H9 (cell line): ENCODE results near the gene POLN. TPM values are rescaled to one million over a fixed set of nuclear protein-coding genes. Genes with fewer than 3 reads are reported as not detected.

Experiments
- DNase-seq: peaks from one replicate; pipeline ENCODE4 v3.0.0-alpha.2; 2017
- H2AFZ ChIP-seq: one replicate; pipeline ENCODE4 v1.6.1; 2013; ENCODE audit warnings: mild to moderate bottlenecking, low read length, control low read depth, moderate library complexity
- H2AK5ac ChIP-seq: 2 replicates; pipeline ENCODE4 v1.6.1; 2013; ENCODE audit warnings: low read length, control low read depth, mixed read lengths; ENCODE audit not compliant: insufficient read length
- H2BK120ac ChIP-seq: one replicate; pipeline ENCODE4 v1.6.1; 2013; ENCODE audit warnings: low read depth, mild to moderate bottlenecking, low read length, control low read depth, inconsistent platforms; ENCODE audit not compliant: poor library complexity, severe bottlenecking
- H2BK12ac ChIP-seq: 2 replicates; pipeline ENCODE4 v1.6.1; 2013; ENCODE audit warnings: low read length, control low read depth, mixed read lengths, low read depth; ENCODE audit not compliant: insufficient read length
- H2BK15ac ChIP-seq: 2 replicates; pipeline ENCODE4 v1.6.1; 2013; ENCODE audit warnings: low read depth, low read length, control low read depth
- H2BK20ac ChIP-seq: one replicate; pipeline ENCODE4 v1.6.1; 2013; ENCODE audit warnings: low read depth, mild to moderate bottlenecking, low read length, control low read depth, inconsistent platforms; ENCODE audit not compliant: poor library complexity, severe bottlenecking
- H2BK5ac ChIP-seq: 2 replicates; pipeline ENCODE4 v1.6.1; 2013; ENCODE audit warnings: low read length, control low read depth, mixed read lengths; ENCODE audit not compliant: insufficient read length
- H3K14ac ChIP-seq: 2 replicates; pipeline ENCODE4 v1.6.1; 2013; ENCODE audit warnings: low read length, control low read depth; ENCODE audit not compliant: insufficient read depth
- H3K18ac ChIP-seq: 2 replicates; pipeline ENCODE4 v1.6.1; 2013; ENCODE audit warnings: low read depth, mild to moderate bottlenecking, mixed read lengths, low read length, control low read depth; ENCODE audit not compliant: insufficient read length
- H3K23ac ChIP-seq: 2 replicates; pipeline ENCODE4 v1.6.1; 2013; ENCODE audit warnings: low read length, control low read depth, mixed read lengths, low read depth; ENCODE audit not compliant: insufficient read length
- H3K23me2 ChIP-seq: 2 replicates; pipeline ENCODE4 v1.6.1; 2013; ENCODE audit warnings: low read depth, mild to moderate bottlenecking, mixed read lengths, low read length, control low read depth; ENCODE audit not compliant: insufficient read length, poor library complexity, severe bottlenecking
- H3K27ac ChIP-seq: 2 replicates; pipeline ENCODE4 v1.5.1; 2013; ENCODE audit warnings: low read length, control low read depth, mixed read lengths, low read depth; ENCODE audit not compliant: insufficient read length
- H3K27me3 ChIP-seq: 2 replicates; pipeline ENCODE4 v1.6.1; 2013; ENCODE audit warnings: low read length, control low read depth, inconsistent platforms; ENCODE audit not compliant: insufficient read depth
- H3K4ac ChIP-seq: 2 replicates; pipeline ENCODE4 v1.6.1; 2013; ENCODE audit warnings: low read depth, mild to moderate bottlenecking, control low read depth, inconsistent platforms, low read length, moderate library complexity
- H3K4me1 ChIP-seq: 2 replicates; pipeline ENCODE4 v1.6.1; 2013; ENCODE audit warnings: low read length, control low read depth, inconsistent platforms; ENCODE audit not compliant: insufficient read depth
- H3K4me2 ChIP-seq: 2 replicates; pipeline ENCODE4 v1.6.1; 2013; ENCODE audit warnings: low read length, control low read depth, mixed read lengths; ENCODE audit not compliant: insufficient read length, insufficient read depth
- H3K56ac ChIP-seq: 2 replicates; pipeline ENCODE4 v1.6.1; 2013; ENCODE audit warnings: low read depth, mild to moderate bottlenecking, mixed read lengths, low read length, control low read depth; ENCODE audit not compliant: insufficient read length
- H3K79me1 ChIP-seq: 2 replicates; pipeline ENCODE4 v1.6.1; 2013; ENCODE audit warnings: low read depth, mild to moderate bottlenecking, moderate library complexity, low read length, control low read depth, inconsistent platforms; ENCODE audit not compliant: insufficient read depth, poor library complexity, severe bottlenecking
- H3K79me2 ChIP-seq: 2 replicates; pipeline ENCODE4 v1.6.1; 2013; ENCODE audit warnings: low read length, control low read depth, inconsistent platforms; ENCODE audit not compliant: insufficient read depth
- H3K9ac ChIP-seq: 2 replicates; pipeline ENCODE4 v1.6.1; 2013; ENCODE audit warnings: low read length, control low read depth, mixed read lengths; ENCODE audit not compliant: insufficient read length; ENCODE audit errors: extremely low read depth
- H3K9me3 ChIP-seq: one replicate; pipeline ENCODE4 v1.6.1; 2013; ENCODE audit warnings: low read depth, low read length, inconsistent platforms; ENCODE audit not compliant: control insufficient read depth
- H3T11ph ChIP-seq: one replicate; pipeline ENCODE4 v1.6.1; 2013; ENCODE audit warnings: mild to moderate bottlenecking, low read length, control low read depth, inconsistent platforms
- H4K20me1 ChIP-seq: one replicate; pipeline ENCODE4 v1.6.1; 2013; ENCODE audit not compliant: control insufficient read depth, insufficient read length, insufficient read depth
- H4K5ac ChIP-seq: 2 replicates; pipeline ENCODE4 v1.6.1; 2013; ENCODE audit warnings: low read depth, mild to moderate bottlenecking, mixed read lengths, low read length, control low read depth; ENCODE audit not compliant: insufficient read length
- H4K8ac ChIP-seq: replicated peaks from 2 replicates; pipeline ENCODE4 v1.6.1; 2013; ENCODE audit warnings: low read length, control low read depth, mixed read lengths, low read depth; ENCODE audit not compliant: insufficient read length
- H4K91ac ChIP-seq: 2 replicates; pipeline ENCODE4 v1.6.1; 2013; ENCODE audit warnings: low read depth, mild to moderate bottlenecking, moderate library complexity, mixed read lengths, low read length, control low read depth; ENCODE audit not compliant: insufficient read length
- H3K27ac Mint-ChIP-seq, 3 experiments: 2 replicates in 2 of 3; 3 replicates in 1 of 3; pipeline ENCODE4 v1.8.0; 2020 to 2021; ENCODE audit warnings: mixed read lengths in 3 of 3, mild to moderate bottlenecking in 1 of 3, moderate library complexity in 1 of 3
- H3K27me3 Mint-ChIP-seq: 2 replicates; pipeline ENCODE4 v1.8.0; 2021; ENCODE audit warnings: low read depth, mild to moderate bottlenecking, moderate library complexity, mixed read lengths
- H3K36me3 Mint-ChIP-seq, 3 experiments: 2 replicates in 2 of 3; 3 replicates in 1 of 3; pipeline ENCODE4 v1.8.0; 2020 to 2021; ENCODE audit warnings: low read depth in 3 of 3, mixed read lengths in 3 of 3; ENCODE audit not compliant: insufficient read depth in 1 of 3
- H3K4me1 Mint-ChIP-seq, 2 experiments: 2 replicates each; pipeline ENCODE4 v1.8.0; 2020; ENCODE audit warnings: mixed read lengths in 2 of 2
- H3K4me3 Mint-ChIP-seq, 2 experiments: 2 replicates in 1 of 2; 3 replicates in 1 of 2; pipeline ENCODE4 v1.8.0; 2020 to 2021; ENCODE audit warnings: mild to moderate bottlenecking in 2 of 2, mixed read lengths in 2 of 2, moderate library complexity in 1 of 2
- H3K9me3 Mint-ChIP-seq, 2 experiments: 2 replicates in 1 of 2; 3 replicates in 1 of 2; pipeline ENCODE4 v1.8.0; 2020; ENCODE audit warnings: mild to moderate bottlenecking in 2 of 2, mixed read lengths in 2 of 2, moderate library complexity in 1 of 2
- CTCF ChIP-seq: fragments of 200-600 bp; sonication (generic); conservative IDR thresholded peaks from 3 replicates; pipeline ENCODE4 v1.8.0; 2021; ENCODE audit warnings: antibody characterized with exemption, mild to moderate bottlenecking
- WGBS: extraction: QIAGEN DNeasy Blood & Tissue Kit; methylation state at CpG from one replicate; pipeline ENCODE4 v1.1.7; 2013; ENCODE audit warnings: missing lambda C conversion rate, low lambda C conversion rate, mixed read lengths; ENCODE audit not compliant: insufficient read length; ENCODE audit errors: extremely low coverage; 5-methylcytosine and 5-hydroxymethylcytosine counted together
- total RNA-seq: library from RNA; stranded (reverse); gene quantifications from 2 replicates; pipeline ENCODE4 v1.2.1, GENCODE V29; 2021

POLN gene
- total RNA-seq, 1 experiment from 2014 or later: 0.74 TPM

- H3K56ac ChIP-seq: no peak overlapping the region
- Mint-ChIP-seq H3K9me3 (no peaks in the 10 kb centered on the region), H3K4me3 (no peak overlapping the region), H3K27me3 (no peaks in the 10 kb centered on the region; the same call in 1 of the 2 replicates), H3K27ac (no peak overlapping the region), H3K36me3 (peaks cover 0 to 1% (median 0%) of the 10 kb centered on the region in 3 experiments; a peak in 1 of 7 replicates), H3K4me1 (peaks cover 51 to 53% of the 10 kb centered on the region in 2 experiments)
- H3K9me3 ChIP-seq: no peaks in the 10 kb centered on the region
- H4K20me1 ChIP-seq: no peaks in the 10 kb centered on the region
- no peaks in the 10 kb centered on the region for H3K27me3 ChIP-seq
- H2BK15ac ChIP-seq: no peak overlapping the region
- H3T11ph ChIP-seq: no peak overlapping the region
- H3K18ac ChIP-seq: no peak overlapping the region
- H4K8ac ChIP-seq: no peak overlapping the region
- H3K9ac ChIP-seq: no peak overlapping the region
- H3K23me2 ChIP-seq: no peaks in the 10 kb centered on the region
- H3K23ac ChIP-seq: no peak overlapping the region
- no peak overlapping the region for H2BK5ac ChIP-seq
- no peak for TF ChIP-seq CTCF
- H2AK5ac ChIP-seq: no peak overlapping the region
- no peak overlapping the region for H2BK12ac ChIP-seq
- WGBS: no CpG with 5 or more reads among the region's 6 CpGs
- DNase-seq: no peak
- H2BK120ac ChIP-seq: no peak overlapping the region
- H3K14ac ChIP-seq: no peak overlapping the region
- no peak overlapping the region for H3K27ac ChIP-seq
- H4K91ac ChIP-seq: no peak overlapping the region
- no peak overlapping the region for H3K4ac ChIP-seq
- no peak overlapping the region for H2BK20ac ChIP-seq
- no peaks in the 10 kb centered on the region for H3K79me2 ChIP-seq
- peaks cover 22% of the 10 kb centered on the region for H3K4me1 ChIP-seq
- H2AFZ ChIP-seq: no peak overlapping the region
- no peak overlapping the region for H4K5ac ChIP-seq
- H3K79me1 ChIP-seq: no peaks in the 10 kb centered on the region
- no peak overlapping the region for H3K4me2 ChIP-seq
These were observed 22.6 kb downstream of the POLN start for GRCh38 chr4:2219233-2219760.
